Heart left ventricle (tissue), 13 donors: ENCODE results near the gene HTRA1.

Source experiments
- CTCF ChIP-seq, 12 donors: fragments of 200-600 bp; sonication (generic) in 4 of 12; IDR thresholded peaks; one replicate each; pipeline versions ENCODE4 v1.5.0 to v1.8.0; 2018 to 2022; ENCODE audit warnings: antibody characterized with exemption in 12 of 12, mild to moderate bottlenecking in 5 of 12
- POLR2A ChIP-seq, 2 donors: fragments of 450-650 bp; IDR thresholded peaks; one replicate each; pipeline ENCODE4 v1.6.1; 2017; ENCODE audit warnings: antibody characterized with exemption in 2 of 2, mild to moderate bottlenecking in 2 of 2, moderate library complexity in 2 of 2
- donor health status: ischemic (EF 13 %, LVEDD 7.1; RV severe dilation, severe dysfunction).
- donor health status: DM: no; HTN: yes; CAD: no.
- donor health status: DM: no; HTN: no; CAD: no.
- donor health status: ischemic (EF 25% LVEDD 6.9; RV normal size, moderate dysfunction).
- donor health status: ischemic (EF 25% LVEDD 5.7; RV mildly dilated, moderate dysfunction).
- donor health status: ischemic (EF 35%, LVEDD 5.7; RV mildly dilated, moderate dysfunction).
- donor health status: nonischemic (EF 11% LVEDD 7.7; RV severe dilation, severe dysfunction).
- donor health status: DM: yes; HTN: yes; CAD: no.
- donor health status: PGD.
- donor health status: ischemic (EF 29% LVEDD 5.4; RV normal size, mild dysfunction).
- donor health status: nonischemic (EF 23%, LVEDD 6.1; RV moderate dilation, normal function).

- TF ChIP-seq CTCF (IDR thresholded peaks at IDR 0.05) (no peak), POLR2A (IDR thresholded peaks at IDR 0.05) (no peak)
Measured at GRCh38 chr10:122493761-122494160, 32.4 kb downstream of the HTRA1 start.
